ENCODE results near the gene FGF21.
A peak's percentile ranks its signal among the peaks of the same experiment; 100 is the strongest.

The FGF21 gene, protein sequence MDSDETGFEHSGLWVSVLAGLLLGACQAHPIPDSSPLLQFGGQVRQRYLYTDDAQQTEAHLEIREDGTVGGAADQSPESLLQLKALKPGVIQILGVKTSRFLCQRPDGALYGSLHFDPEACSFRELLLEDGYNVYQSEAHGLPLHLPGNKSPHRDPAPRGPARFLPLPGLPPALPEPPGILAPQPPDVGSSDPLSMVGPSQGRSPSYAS

GRCh38 chr19:48755084-48755641 lies at the start of gene FGF21:
TSS of gene FGF21 (plus strand) at chr19:48755524. CDS start at chr19:48756237, 713 bp downstream.
- no peak for DNase-seq (ENCODE audit: low read depth)
- TF ChIP-seq, protein P1, sequence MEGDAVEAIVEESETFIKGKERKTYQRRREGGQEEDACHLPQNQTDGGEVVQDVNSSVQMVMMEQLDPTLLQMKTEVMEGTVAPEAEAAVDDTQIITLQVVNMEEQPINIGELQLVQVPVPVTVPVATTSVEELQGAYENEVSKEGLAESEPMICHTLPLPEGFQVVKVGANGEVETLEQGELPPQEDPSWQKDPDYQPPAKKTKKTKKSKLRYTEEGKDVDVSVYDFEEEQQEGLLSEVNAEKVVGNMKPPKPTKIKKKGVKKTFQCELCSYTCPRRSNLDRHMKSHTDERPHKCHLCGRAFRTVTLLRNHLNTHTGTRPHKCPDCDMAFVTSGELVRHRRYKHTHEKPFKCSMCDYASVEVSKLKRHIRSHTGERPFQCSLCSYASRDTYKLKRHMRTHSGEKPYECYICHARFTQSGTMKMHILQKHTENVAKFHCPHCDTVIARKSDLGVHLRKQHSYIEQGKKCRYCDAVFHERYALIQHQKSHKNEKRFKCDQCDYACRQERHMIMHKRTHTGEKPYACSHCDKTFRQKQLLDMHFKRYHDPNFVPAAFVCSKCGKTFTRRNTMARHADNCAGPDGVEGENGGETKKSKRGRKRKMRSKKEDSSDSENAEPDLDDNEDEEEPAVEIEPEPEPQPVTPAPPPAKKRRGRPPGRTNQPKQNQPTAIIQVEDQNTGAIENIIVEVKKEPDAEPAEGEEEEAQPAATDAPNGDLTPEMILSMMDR (IDR thresholded peaks at IDR 0.05; ENCODE audit: insufficient read depth, low read depth, low read length, missing control alignments), result no peak
- H3K4me3 ChIP-seq (ENCODE audit: low read length), result no peak within 1 kb of the TSS

- H3K4me3 ChIP-seq (ENCODE audit: low read length), result no peak overlapping the region
- TF ChIP-seq, protein P1 (IDR thresholded peaks at IDR 0.05; ENCODE audit: insufficient read depth, low read depth, low read length, missing control alignments), result no peak
- no peak for DNase-seq (ENCODE audit: low read depth)
Observed at GRCh38 chr19:48708471-48708870, 46.9 kb upstream of the FGF21 start.

- TF ChIP-seq, protein P1 (IDR thresholded peaks at IDR 0.05; ENCODE audit: insufficient read depth, low read depth, low read length, missing control alignments), result no peak
- no peak for DNase-seq (ENCODE audit: low read depth)
- H3K4me3 ChIP-seq (ENCODE audit: low read length), result no peak overlapping the region
Observed at GRCh38 chr19:48711106-48711662, 44.1 kb upstream of the FGF21 start.

- peak; percentile 45 for DNase-seq (ENCODE audit: low read depth)
Observed at GRCh38 chr19:48713041-48713863, 42.1 kb upstream of the FGF21 start.

DNA sequence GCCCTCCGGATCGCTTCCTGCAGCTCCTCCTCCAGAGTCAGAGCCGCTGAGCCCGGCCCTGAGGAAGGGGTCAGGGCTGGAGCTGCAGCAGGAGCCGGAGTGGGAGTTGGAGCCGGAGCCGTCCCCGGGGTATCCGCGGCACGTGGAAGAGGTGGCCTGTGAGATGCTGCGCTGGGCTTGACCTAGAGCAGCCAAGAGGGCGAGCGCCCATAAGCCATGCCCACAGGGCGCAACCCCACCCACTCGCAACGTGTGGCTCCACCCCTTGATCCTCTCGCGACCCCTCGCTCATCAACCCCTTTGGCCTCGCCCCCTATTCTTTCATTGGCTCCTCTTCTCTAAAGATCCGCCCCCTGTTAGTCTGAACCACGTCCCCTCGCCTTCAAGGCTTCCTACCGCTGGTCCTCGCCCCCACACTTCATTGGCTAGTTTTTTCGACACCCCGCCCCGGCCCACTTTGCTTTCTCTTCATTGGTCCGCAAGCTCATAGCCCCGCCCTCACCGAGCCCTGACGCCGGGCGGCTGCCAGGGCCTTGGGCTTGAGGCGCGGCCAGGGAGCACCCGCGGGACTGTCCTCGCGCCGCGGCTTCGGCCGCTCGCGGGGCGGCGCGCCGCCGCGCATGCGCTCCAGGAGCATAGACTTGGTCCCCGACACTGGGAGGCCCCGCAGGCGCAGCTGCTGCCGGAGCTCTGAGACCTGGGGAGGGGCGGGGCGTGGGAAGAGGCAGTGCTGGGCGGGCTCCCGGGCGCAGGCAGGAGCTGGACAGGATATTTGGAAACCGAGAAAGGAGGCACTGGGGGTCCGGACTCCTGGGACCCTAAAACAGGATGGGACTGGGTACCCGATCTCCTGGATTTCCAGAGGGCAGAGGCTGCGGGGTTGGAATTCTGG lies 41.2 kb upstream of the FGF21 start:
- peak overlapping the region; percentile 80 for H3K4me3 ChIP-seq (ENCODE audit: low read length)
- peak; percentile 100 for DNase-seq (ENCODE audit: low read depth)
- TF ChIP-seq, protein P1 (IDR thresholded peaks at IDR 0.05; ENCODE audit: insufficient read depth, low read depth, low read length, missing control alignments), result no peak

More at GRCh38 chr19:48713041-48713863, 42.1 kb upstream of the FGF21 start:
- TF ChIP-seq, protein P1 (IDR thresholded peaks at IDR 0.05; ENCODE audit: insufficient read depth, low read depth, low read length, missing control alignments), result peak; percentile 44
- peak overlapping the region; percentile 70 for H3K4me3 ChIP-seq (ENCODE audit: low read length)

All from epithelial cell of esophagus (primary cell).